H1 (cell line): ENCODE measurements around the gene RHBDD2. TPM values are rescaled to one million over a fixed set of nuclear protein-coding genes. Genes with fewer than 3 reads are reported as not detected.

Experiments used
- CTCF ChIA-PET: fragments of 300-600 bp; sonication (Branson Sonifier 250); formaldehyde crosslinking; loops from one replicate; lab custom pipeline; 2021; ENCODE audit not compliant: partially characterized antibody; lab: Charles Lee
- POLR2A ChIA-PET: fragments of 300-600 bp; sonication (Branson Sonifier 250); formaldehyde crosslinking; loops from one replicate; lab custom pipeline; 2021; ENCODE audit warnings: inconsistent platforms; ENCODE audit not compliant: partially characterized antibody; lab: Charles Lee
- DNase-seq, 2 experiments: peaks; one replicate each; pipeline versions ENCODE4 v3.0.0 to v3.0.0-alpha.2; 2010 to 2022; ENCODE audit warnings: low spot score in 2 of 2, low read depth in 1 of 2, mixed read lengths in 1 of 2
- FAIRE-seq: peaks from 2 replicates; lab custom pipeline; 2011; peaks lifted over from hg19 to GRCh38; lab: Jason Lieb, UNC
- H2AFZ ChIP-seq: 2 replicates; pipeline ENCODE4 v1.8.1; 2012; ENCODE audit warnings: low read length, inconsistent platforms
- H2AK5ac ChIP-seq: 2 replicates; pipeline ENCODE4 v1.6.1; 2013; ENCODE audit warnings: low read depth, low read length
- H2BK120ac ChIP-seq: replicated peaks from 2 replicates; pipeline ENCODE3; 2013; ENCODE audit warnings: low read depth, low read length, inconsistent platforms
- H2BK12ac ChIP-seq: 2 replicates; pipeline ENCODE4 v1.6.1; 2013; ENCODE audit warnings: low read depth, low read length
- H2BK15ac ChIP-seq: 2 replicates; pipeline ENCODE4 v1.6.1; 2013; ENCODE audit warnings: low read length
- H2BK20ac ChIP-seq: 2 replicates; pipeline ENCODE4 v1.6.1; 2013; ENCODE audit warnings: low read length
- H2BK5ac ChIP-seq: 2 replicates; pipeline ENCODE4 v1.6.1; 2013; ENCODE audit warnings: low read depth, low read length
- H3K14ac ChIP-seq: 2 replicates; pipeline ENCODE4 v1.6.1; 2013; ENCODE audit warnings: inconsistent platforms; ENCODE audit not compliant: insufficient read length
- H3K18ac ChIP-seq: 2 replicates; pipeline ENCODE4 v1.6.1; 2013; ENCODE audit warnings: low read length; ENCODE audit errors: extremely low read depth
- H3K23ac ChIP-seq: 2 replicates; pipeline ENCODE4 v1.6.1; 2013; ENCODE audit warnings: inconsistent platforms; ENCODE audit not compliant: insufficient read length
- H3K23me2 ChIP-seq: 2 replicates; pipeline ENCODE4 v1.6.1; 2013; ENCODE audit warnings: low read depth, low read length
- H3K27ac ChIP-seq: 2 replicates; pipeline ENCODE4 v1.6.1; 2011; ENCODE audit warnings: low read depth, low read length, inconsistent platforms
- H3K27me3 ChIP-seq, 4 experiments: replicated peaks in 1 of 4; 1 replicate in 1 of 4; 2 replicates in 3 of 4; pipeline versions ENCODE4 v1.6.1 to v1.8.1; 2011 to 2013; ENCODE audit warnings: low read length in 3 of 4, mild to moderate bottlenecking in 3 of 4, inconsistent platforms in 2 of 4, mixed read lengths in 2 of 4, moderate library complexity in 1 of 4; ENCODE audit not compliant: control insufficient read depth in 3 of 4, insufficient read depth in 3 of 4; ENCODE audit errors: extremely low read depth in 1 of 4
- H3K36me3 ChIP-seq, 4 experiments: 2 replicates each; pipeline versions ENCODE4 v1.6.1 to v1.8.1; 2011 to 2013; ENCODE audit warnings: mild to moderate bottlenecking in 4 of 4, low read length in 3 of 4, moderate library complexity in 2 of 4, control low read depth in 1 of 4, inconsistent platforms in 1 of 4; ENCODE audit not compliant: insufficient read depth in 4 of 4, control insufficient read depth in 2 of 4
- H3K4ac ChIP-seq: replicated peaks from 2 replicates; pipeline ENCODE3; 2013; ENCODE audit warnings: low read length, low read depth, mixed read lengths, inconsistent platforms; ENCODE audit not compliant: insufficient read length
- H3K4me1 ChIP-seq, 4 experiments: replicated peaks in 1 of 4; 1 replicate in 1 of 4; 2 replicates in 3 of 4; pipeline versions ENCODE4 v1.6.1 to v1.8.1; 2011 to 2013; ENCODE audit warnings: low read length in 3 of 4, inconsistent platforms in 2 of 4, mixed read lengths in 1 of 4; ENCODE audit not compliant: insufficient read depth in 4 of 4, control insufficient read depth in 3 of 4
- H3K4me2 ChIP-seq, 2 experiments: 2 replicates each; pipeline versions ENCODE4 v1.6.1 to v1.8.1; 2011 to 2013; ENCODE audit warnings: low read depth in 2 of 2, low read length in 2 of 2, control low read depth in 1 of 2, inconsistent platforms in 1 of 2, mild to moderate bottlenecking in 1 of 2; ENCODE audit not compliant: insufficient read depth in 1 of 2
- H3K4me3 ChIP-seq, 4 experiments: fragments of 200-600, 300-600 bp in 1 of 4; sonication (generic), shearing (Covaris generic), sonication (Bioruptor Twin) in 1 of 4; 2 replicates each; pipeline versions ENCODE4 v1.5.1 to v1.8.1; 2011 to 2016; ENCODE audit warnings: low read length in 4 of 4, low read depth in 3 of 4, control low read depth in 2 of 4, inconsistent platforms in 2 of 4, mild to moderate bottlenecking in 2 of 4, mixed read lengths in 1 of 4, moderate library complexity in 1 of 4; ENCODE audit not compliant: insufficient read depth in 2 of 4; ENCODE audit errors: extremely low read depth in 1 of 4
- H3K56ac ChIP-seq: replicated peaks from 2 replicates; pipeline ENCODE3; 2013; ENCODE audit warnings: low read depth, mild to moderate bottlenecking, mixed read lengths, low read length, inconsistent platforms; ENCODE audit not compliant: insufficient read length
- H3K79me1 ChIP-seq: 2 replicates; pipeline ENCODE4 v1.6.1; 2013; ENCODE audit warnings: low read depth, low read length, control low read depth
- H3K79me2 ChIP-seq, 2 experiments: 2 replicates each; pipeline versions ENCODE4 v1.6.1 to v1.8.1; 2012 to 2013; ENCODE audit warnings: low read length in 2 of 2, mild to moderate bottlenecking in 2 of 2, inconsistent platforms in 1 of 2; ENCODE audit not compliant: insufficient read depth in 2 of 2, control insufficient read depth in 1 of 2
- H3K9ac ChIP-seq, 4 experiments: replicated peaks in 1 of 4; 1 replicate in 1 of 4; 2 replicates in 3 of 4; pipeline versions ENCODE4 v1.6.1 to v1.8.1; 2011 to 2013; ENCODE audit warnings: low read depth in 3 of 4, low read length in 3 of 4, control low read depth in 2 of 4, mild to moderate bottlenecking in 2 of 4, moderate library complexity in 2 of 4, inconsistent platforms in 1 of 4; ENCODE audit errors: extremely low read depth in 1 of 4
- H3K9me3 ChIP-seq, 2 experiments: 2 replicates each; pipeline versions ENCODE4 v1.6.1 to v1.8.1; 2012 to 2013; ENCODE audit warnings: mild to moderate bottlenecking in 2 of 2, moderate library complexity in 2 of 2, control low read depth in 1 of 2, inconsistent platforms in 1 of 2, low read depth in 1 of 2, low read length in 1 of 2, mixed read lengths in 1 of 2; ENCODE audit not compliant: insufficient read depth in 2 of 2
- H4K20me1 ChIP-seq, 2 experiments: replicated peaks in 1 of 2; 2 replicates each; pipeline versions ENCODE3 to v1.8.1; 2011 to 2013; ENCODE audit warnings: inconsistent platforms in 2 of 2, low read length in 2 of 2, mild to moderate bottlenecking in 1 of 2; ENCODE audit not compliant: insufficient read depth in 2 of 2, control insufficient read depth in 1 of 2
- H4K5ac ChIP-seq: 2 replicates; pipeline ENCODE4 v1.6.1; 2013; ENCODE audit warnings: low read length, low read depth, mixed read lengths, inconsistent platforms; ENCODE audit not compliant: insufficient read length
- H4K8ac ChIP-seq: 2 replicates; pipeline ENCODE4 v1.8.0; 2013; ENCODE audit warnings: mild to moderate bottlenecking, moderate library complexity, low read length, inconsistent platforms; ENCODE audit not compliant: insufficient read depth; ENCODE audit errors: extremely low read depth
- H4K91ac ChIP-seq: replicated peaks from 2 replicates; pipeline ENCODE3; 2013; ENCODE audit warnings: low read length, mixed read lengths, inconsistent platforms; ENCODE audit not compliant: insufficient read length
- FOSL1 ChIP-seq: IDR thresholded peaks from 2 replicates; pipeline ENCODE4 v1.6.1; 2011; ENCODE audit warnings: mild to moderate bottlenecking, low read depth, low read length, moderate library complexity; ENCODE audit not compliant: insufficient read depth
- MAFK ChIP-seq: IDR thresholded peaks from 2 replicates; pipeline ENCODE4 v1.6.1; 2012; ENCODE audit warnings: low read depth, mild to moderate bottlenecking, improper control_type of control experiment, low read length
- RAD21 ChIP-seq, 2 experiments: IDR thresholded peaks in 1 of 2; conservative IDR thresholded peaks in 1 of 2; 2 replicates each; pipeline ENCODE4 v1.6.1; 2011; ENCODE audit warnings: low read depth in 2 of 2, low read length in 2 of 2, improper control_type of control experiment in 1 of 2, inconsistent platforms in 1 of 2, mild to moderate bottlenecking in 1 of 2, moderate library complexity in 1 of 2
- SIX5 ChIP-seq: IDR thresholded peaks from 2 replicates; pipeline ENCODE4 v1.6.1; 2011; ENCODE audit warnings: mild to moderate bottlenecking, low read depth, low read length
- WGBS, 2 experiments: shearing (Covaris generic) in 1 of 2; methylation state at CpG; one replicate each; pipeline versions ENCODE4 v1.1.6 to v1.1.7; 2013 to 2015; ENCODE audit warnings: low lambda C conversion rate in 2 of 2, mixed read lengths in 2 of 2, inconsistent platforms in 1 of 2, low coverage in 1 of 2, missing lambda C conversion rate in 1 of 2; ENCODE audit not compliant: insufficient replicate concordance in 2 of 2, insufficient coverage in 1 of 2, insufficient read length in 1 of 2; ENCODE audit errors: extremely low coverage in 1 of 2, missing lambda C conversion rate in 1 of 2; 5-methylcytosine and 5-hydroxymethylcytosine counted together
- polyA plus RNA-seq, 7 experiments: library from polyadenylated mRNA; depleted of rRNA in 3 of 7; stranded (reverse) in 5 of 7; unstranded in 2 of 7; fragments of >200 nt in 5 of 7; fragments of 200-250 nt in 2 of 7; gene quantifications; 1 replicate in 5 of 7; 2 replicates in 1 of 7; 4 replicates in 1 of 7; pipeline versions ENCODE4 v1.2.1 to v1.2.3, GENCODE V29; 2011 to 2013; ENCODE audit warnings: missing spikeins in 2 of 7, mixed read lengths in 2 of 7
- total RNA-seq: library from RNA; stranded (reverse); fragmentation: NEBNext Ultra II Directional; extraction: Animal tissue kit (Norgen Biotek cat#: 25700); gene quantifications from 2 replicates; pipeline ENCODE4 v1.2.1, GENCODE V29; 2021
- TF ChIP-seq, protein P1 (sequence below): IDR thresholded peaks from 2 replicates; pipeline ENCODE4 v1.6.1; 2012; ENCODE audit warnings: inconsistent platforms

RHBDD2 gene
- total and polyA plus RNA-seq, 2 of the 8 experiments (the other 6 are each of a cell fraction or from before 2014, with no cell fraction given), result 28.3 to 65.5 TPM

DNA sequence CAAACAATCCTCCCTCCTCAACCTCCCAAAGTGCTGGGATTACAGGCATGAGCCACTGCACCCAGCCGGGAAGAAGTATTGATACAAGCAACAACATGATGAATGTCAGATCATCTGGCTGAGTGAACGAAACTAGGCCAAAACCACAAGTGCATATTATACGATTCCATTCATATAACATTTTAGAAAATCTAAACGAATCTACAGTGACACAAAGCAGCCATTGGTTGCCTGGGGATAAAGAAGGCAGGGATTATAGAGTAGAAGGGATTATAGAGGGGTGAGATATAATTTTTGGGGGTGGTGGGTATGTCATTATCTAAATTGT lies 11.5 kb upstream of the RHBDD2 start:
- no peak for FAIRE-seq
- CTCF ChIA-PET, result interaction anchor here (0.9 to 4.3 kb wide), 16 partner anchors 11 to 220 kb away, joined by 3 to 57 read pairs (median 6); partner anchors contain the start of gene RHBDD2
- no peak overlapping the region for H3K9ac ChIP-seq

More for the DNA sequence above, 11.5 kb upstream of the RHBDD2 start:
- Histone ChIP-seq H3K36me3 (no peaks in the 10 kb centered on the region), H3K56ac (no peak overlapping the region), H3K9me3 (no peaks in the 10 kb centered on the region), H3K4ac (no peak overlapping the region), H2AFZ (no peak overlapping the region), H4K8ac (no peak overlapping the region), H3K23me2 (no peaks in the 10 kb centered on the region), H4K20me1 (no peaks in the 10 kb centered on the region), H2BK12ac (0 out of 2 replicates have a peak overlapping the region, but pooled peaks have one; percentile 39), H2AK5ac (0 out of 2 replicates have a peak overlapping the region, but pooled peaks have one; percentile 75), H3K14ac (no peak overlapping the region), H4K5ac (no peak overlapping the region), H3K23ac (no peak overlapping the region), H3K27me3 (no peaks in the 10 kb centered on the region), H3K27ac (no peak overlapping the region), H4K91ac (no peak overlapping the region), H3K79me2 (no peaks in the 10 kb centered on the region), H3K18ac (no peak overlapping the region), H2BK20ac (no peak overlapping the region), H2BK15ac (peak overlapping the region; percentile 29; the same call in 1 of the 2 replicates), H2BK5ac (0 out of 2 replicates have a peak overlapping the region, but pooled peaks have one; percentile 30), H3K4me2 (no peak overlapping the region), H3K79me1 (no peaks in the 10 kb centered on the region), H3K4me3 (no peak overlapping the region), H3K4me1 (peaks cover 0 to 3% (median 2%) of the 10 kb centered on the region in 4 experiments; a peak in 3 of 7 replicates), H2BK120ac (no peak overlapping the region)
- DNase-seq, result no peak
- POLR2A ChIA-PET, result interaction anchor here (1.6 kb wide), 1 partner anchor 49 kb away, joined by 7 read pairs; no protein-coding TSS in a partner anchor
- no peak for TF ChIP-seq SIX5
- TF ChIP-seq, protein P1, sequence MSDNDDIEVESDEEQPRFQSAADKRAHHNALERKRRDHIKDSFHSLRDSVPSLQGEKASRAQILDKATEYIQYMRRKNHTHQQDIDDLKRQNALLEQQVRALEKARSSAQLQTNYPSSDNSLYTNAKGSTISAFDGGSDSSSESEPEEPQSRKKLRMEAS, result no peak
- no peak for TF ChIP-seq MAFK
- no peak for TF ChIP-seq RAD21 (IDR thresholded peaks at IDR 0.05 in 1 of 2, conservative IDR thresholded peaks at IDR 0.05 in 1 of 2; ENCODE audit: low read depth in 2 of 2, low read length in 2 of 2)
- no peak for TF ChIP-seq FOSL1
- 79% methylated on average over 4 of the region's 4 CpGs; no CpG with 5 or more reads in 1 of the 2 experiments for WGBS, 2 experiments
